Psoas muscle (tissue), 8 donors: ENCODE results near the gene TAF15. TPM values are rescaled to one million over a fixed set of nuclear protein-coding genes. Genes with fewer than 3 reads are reported as not detected.

Experiments
- ATAC-seq, 4 donors: fragments of 200-7000 bp; cut with Tn5 transposase; one replicate each; pipeline ENCODE4 v1.9.1; 2020; ENCODE audit warnings: moderate library complexity in 3 of 4, mild to moderate bottlenecking in 2 of 4
- DNase-seq, 2 donors: peaks; one replicate each; pipeline ENCODE4 v3.0.0-alpha.2; 2020
- H3K27ac ChIP-seq: fragments of 200-600 bp; one replicate; pipeline ENCODE4 v1.8.0; 2022
- H3K27me3 ChIP-seq, 3 donors: fragments of 200-600 bp in 1 of 3; one replicate each; pipeline versions ENCODE4 v1.6.1 to v1.8.0; 2013 to 2022; ENCODE audit warnings: low read length in 2 of 3, mild to moderate bottlenecking in 2 of 3, moderate library complexity in 1 of 3; ENCODE audit not compliant: insufficient read depth in 3 of 3
- H3K36me3 ChIP-seq, 2 donors: fragments of 200-600 bp in 1 of 2; one replicate each; pipeline versions ENCODE4 v1.6.1 to v1.8.0; 2013 to 2022; ENCODE audit warnings: low read depth in 1 of 2, mild to moderate bottlenecking in 1 of 2, moderate library complexity in 1 of 2; ENCODE audit not compliant: insufficient read depth in 1 of 2
- H3K4me1 ChIP-seq: fragments of 200-600 bp; one replicate; pipeline ENCODE4 v1.8.0; 2022
- H3K4me3 ChIP-seq: fragments of 200-600 bp; one replicate; pipeline ENCODE4 v1.8.0; 2022; ENCODE audit warnings: mild to moderate bottlenecking
- H3K9me3 ChIP-seq: fragments of 200-600 bp; one replicate; pipeline ENCODE4 v1.8.0; 2022
- WGBS, 3 donors: extraction: QIAGEN DNeasy Blood & Tissue Kit; methylation state at CpG; one replicate each; pipeline versions ENCODE4 v1.1.6 to v1.1.7; 2013; 5-methylcytosine and 5-hydroxymethylcytosine counted together
- intact Hi-C, 2 donors: fragments of 100-400 bp; cut with DNase I; formaldehyde crosslinking; loops; one replicate each; pipeline versions ENCODE4 v1.11.0 to v1.14.2; 2022
- polyA plus RNA-seq, 3 donors: library from polyadenylated mRNA; stranded (reverse); fragments of 200-250 nt; gene quantifications; one replicate each; pipeline ENCODE4 v1.2.3, GENCODE V29; 2013
- total RNA-seq, 4 donors: library from RNA; stranded (reverse); fragmentation: NEBNext Ultra II Directional in 2 of 4; extraction: Animal tissue kit (Norgen Biotek cat#: 25700) in 2 of 4; gene quantifications; one replicate each; pipeline versions ENCODE4 v1.2.1 to v1.2.4, GENCODE V29; 2021 to 2023
- TF ChIP-seq, protein P1 (sequence below): fragments of 200-600 bp; IDR thresholded peaks from one replicate; pipeline ENCODE4 v1.8.0; 2022; ENCODE audit warnings: antibody characterized with exemption
- donor health status: healthy with polysubstance abuse.
- donor health status: DM: no; HTN: no; CAD: no; lungs with moderate emphysema.
- donor health status: Bipolar disorder and iron deficiency.
- donor health status: healthy.
- donor health status: DM: yes; HTN: yes; CAD: no.
- donor health status: DM: no; HTN: no; CAD: no.
- donor health status: DM: no; HTN: no; CAD: no.
- donor health status: DM: yes; HTN: yes; CAD: no.

Gene TAF15
- total and polyA plus RNA-seq, 7 donors: 51.9 to 141 (median 105) TPM

DNA sequence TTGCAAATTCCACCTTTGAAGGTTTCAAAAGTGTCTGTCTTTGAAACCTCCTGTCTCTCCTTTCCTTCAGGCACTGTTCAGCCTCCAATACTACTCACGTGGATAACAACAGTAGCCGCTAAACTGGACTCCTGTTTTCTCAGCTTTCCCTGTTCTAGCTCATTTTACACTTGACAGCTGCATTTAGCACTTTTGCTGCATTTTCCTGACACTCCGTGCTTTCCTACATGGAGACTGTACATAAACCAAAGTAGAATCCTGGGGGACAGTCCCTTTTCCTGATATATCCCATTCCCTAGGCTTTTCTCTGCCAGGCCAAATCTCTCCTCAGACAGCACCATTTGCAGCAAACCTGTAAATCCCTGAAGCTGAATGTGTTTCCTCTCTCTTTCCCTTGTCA lies 67.2 kb downstream of the TAF15 start:
- Histone ChIP-seq H3K27me3 (no peaks in the 10 kb centered on the region), H3K4me3 (no peak overlapping the region), H3K9me3 (no peaks in the 10 kb centered on the region), H3K27ac (no peak overlapping the region), H3K36me3 (no peaks in the 10 kb centered on the region), H3K4me1 (no peaks in the 10 kb centered on the region)
- TF ChIP-seq, protein P1, sequence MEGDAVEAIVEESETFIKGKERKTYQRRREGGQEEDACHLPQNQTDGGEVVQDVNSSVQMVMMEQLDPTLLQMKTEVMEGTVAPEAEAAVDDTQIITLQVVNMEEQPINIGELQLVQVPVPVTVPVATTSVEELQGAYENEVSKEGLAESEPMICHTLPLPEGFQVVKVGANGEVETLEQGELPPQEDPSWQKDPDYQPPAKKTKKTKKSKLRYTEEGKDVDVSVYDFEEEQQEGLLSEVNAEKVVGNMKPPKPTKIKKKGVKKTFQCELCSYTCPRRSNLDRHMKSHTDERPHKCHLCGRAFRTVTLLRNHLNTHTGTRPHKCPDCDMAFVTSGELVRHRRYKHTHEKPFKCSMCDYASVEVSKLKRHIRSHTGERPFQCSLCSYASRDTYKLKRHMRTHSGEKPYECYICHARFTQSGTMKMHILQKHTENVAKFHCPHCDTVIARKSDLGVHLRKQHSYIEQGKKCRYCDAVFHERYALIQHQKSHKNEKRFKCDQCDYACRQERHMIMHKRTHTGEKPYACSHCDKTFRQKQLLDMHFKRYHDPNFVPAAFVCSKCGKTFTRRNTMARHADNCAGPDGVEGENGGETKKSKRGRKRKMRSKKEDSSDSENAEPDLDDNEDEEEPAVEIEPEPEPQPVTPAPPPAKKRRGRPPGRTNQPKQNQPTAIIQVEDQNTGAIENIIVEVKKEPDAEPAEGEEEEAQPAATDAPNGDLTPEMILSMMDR: no peak
- no peak for DNase-seq
- ATAC-seq: no peak
- intact Hi-C loops: no loop called here
- 45 to 53% (median 49%) methylated on average over 3 of the region's 3 CpGs for WGBS, 3 donors

- no peaks in the 10 kb centered on the region for H3K9me3 ChIP-seq
- H3K4me1 ChIP-seq: no peaks in the 10 kb centered on the region
- no peak overlapping the region for H3K27ac ChIP-seq
- no peaks in the 10 kb centered on the region for H3K36me3 ChIP-seq
- no peak for ATAC-seq
- no peak for DNase-seq
- H3K4me3 ChIP-seq: no peak overlapping the region
- intact Hi-C loops: no loop called here
- TF ChIP-seq, protein P1: no peak
- H3K27me3 ChIP-seq: no peaks in the 10 kb centered on the region
These were observed 68.2 kb downstream of the TAF15 start for GRCh38 chr17:35877345-35878029.

DNA sequence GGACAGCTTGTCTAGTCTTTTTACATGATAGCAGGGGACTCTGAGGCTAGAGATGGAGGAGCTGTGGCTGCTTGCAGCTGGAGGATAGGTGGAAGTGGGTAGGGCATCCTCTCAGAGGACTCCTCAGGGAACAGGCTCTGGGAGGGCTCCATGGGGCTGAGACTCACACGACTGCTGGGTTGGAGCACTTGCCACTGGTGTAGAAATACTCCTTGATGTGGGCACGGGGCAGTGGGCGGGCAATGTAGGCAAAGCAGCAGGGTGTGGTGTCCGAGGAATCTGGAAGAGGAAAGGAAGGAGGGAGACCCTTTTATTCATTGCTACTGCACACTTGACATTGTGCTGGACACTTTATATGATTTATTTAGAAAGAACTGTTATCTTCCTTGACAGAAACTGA lies 69.1 kb downstream of the TAF15 start:
- intact Hi-C loops: no loop called here
- 64 to 68% (median 67%) methylated on average over 4 of the region's 4 CpGs for WGBS, 3 donors
- H3K4me3 ChIP-seq: no peak overlapping the region

GRCh38 chr17:35879773-35880654 lies 70.7 kb downstream of the TAF15 start, which contains the start of gene CCL5:
Gene CCL5, minus strand, starts transcription at chr17:35880360.
- Histone ChIP-seq H3K27me3 (no peaks in the 10 kb centered on the region), H3K36me3 (no peaks in the 10 kb centered on the region), H3K4me3 (no peak within 1 kb of the TSS), H3K27ac (no peak within 1 kb of the TSS), H3K4me1 (no peaks in the 10 kb centered on the region), H3K9me3 (no peaks in the 10 kb centered on the region)
- no peak for DNase-seq
- intact Hi-C loops: no loop called here
- TF ChIP-seq, protein P1: no peak
- ATAC-seq: no peak
- WGBS, 3 donors: 54 to 55% (median 55%) methylated on average over 11 of the region's 11 CpGs

More for the DNA sequence above, 69.1 kb downstream of the TAF15 start:
- Histone ChIP-seq H3K9me3 (no peaks in the 10 kb centered on the region), H3K36me3 (no peaks in the 10 kb centered on the region), H3K27me3 (no peaks in the 10 kb centered on the region), H3K27ac (no peak overlapping the region), H3K4me1 (no peaks in the 10 kb centered on the region)
- TF ChIP-seq, protein P1: no peak
- DNase-seq (no peak), ATAC-seq (no peak)
